GM19395 (cell line): ENCODE data around the gene LRRC3.
"Not testable (repeated sequence)": the region's sequence is repeated elsewhere in the genome, so short reads cannot be mapped to it uniquely, and the experiment has no call there.

Experiments used
- ATAC-seq: cut with Tn5 transposase; IDR thresholded peaks from one replicate; pipeline ENCODE4 v1.9.1; 2021; ENCODE audit warnings: mild to moderate bottlenecking, moderate library complexity; ENCODE audit not compliant: unreplicated experiment

The LRRC3 gene

DNA sequence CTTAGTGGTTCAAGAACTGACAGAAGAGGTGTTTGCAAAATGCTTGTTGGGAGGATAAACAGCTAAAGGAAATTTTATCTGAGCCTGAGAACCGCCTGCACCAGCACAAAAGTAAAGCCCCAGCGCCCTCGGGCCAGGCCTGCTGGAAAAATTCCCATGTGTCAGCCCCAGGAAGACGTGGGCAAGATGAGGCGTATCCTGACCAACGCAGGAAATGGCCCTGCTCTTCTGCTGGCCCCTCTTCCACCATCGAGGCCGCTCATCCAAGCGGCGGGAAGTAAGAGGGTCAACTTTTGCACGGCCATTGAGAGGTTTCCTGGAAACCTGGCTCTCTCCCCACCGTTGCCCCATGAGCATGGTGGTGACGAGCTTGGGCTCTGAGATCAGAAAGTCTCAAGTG is 39.6 kb downstream of the LRRC3 start:
- ATAC-seq: no peak

DNA sequence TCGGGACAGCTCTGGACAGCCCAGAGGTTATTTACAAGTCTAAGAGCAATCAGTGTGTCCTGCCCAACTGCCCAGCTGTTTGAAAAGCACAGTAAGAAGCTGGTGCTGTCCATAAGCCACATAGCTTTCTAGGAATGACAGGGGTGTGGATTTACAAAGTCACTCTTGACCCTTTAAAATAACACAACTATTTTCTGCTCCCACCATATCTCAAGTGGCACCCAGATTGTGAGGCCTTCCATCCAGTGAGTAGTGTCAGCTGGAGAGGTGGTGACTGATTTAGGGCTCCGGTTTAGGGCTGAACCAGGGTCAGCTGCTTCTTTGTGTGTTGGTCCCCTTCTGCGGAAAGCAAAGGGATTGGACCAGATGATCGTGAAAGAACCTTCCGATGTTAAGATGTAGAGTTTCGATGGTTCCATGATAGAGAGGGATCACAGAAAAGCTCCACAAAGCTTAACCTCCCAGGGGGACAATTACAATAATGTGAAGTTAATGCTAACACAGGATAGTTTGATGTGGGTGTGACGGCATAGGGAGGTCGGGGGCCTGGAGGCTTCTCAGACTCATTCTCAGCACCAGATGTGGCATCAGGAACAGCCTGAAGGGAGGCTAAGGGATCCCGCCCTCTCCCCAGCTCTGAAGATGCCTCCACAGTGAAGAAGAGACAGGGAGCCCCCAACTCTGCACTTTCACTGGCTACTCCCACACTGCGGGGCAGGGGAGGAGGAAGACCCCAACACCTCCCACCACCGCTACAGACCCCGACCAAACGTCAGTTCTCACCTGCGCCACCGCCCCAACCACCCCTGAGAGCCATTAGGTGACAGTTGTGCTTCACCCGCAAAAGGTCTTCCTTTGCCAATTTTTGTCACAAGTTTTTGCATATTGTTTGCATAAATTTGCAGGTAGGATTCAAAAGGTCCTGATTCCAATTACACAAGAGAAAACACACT is 40.6 kb downstream of the LRRC3 start:
- no peak for ATAC-seq

DNA sequence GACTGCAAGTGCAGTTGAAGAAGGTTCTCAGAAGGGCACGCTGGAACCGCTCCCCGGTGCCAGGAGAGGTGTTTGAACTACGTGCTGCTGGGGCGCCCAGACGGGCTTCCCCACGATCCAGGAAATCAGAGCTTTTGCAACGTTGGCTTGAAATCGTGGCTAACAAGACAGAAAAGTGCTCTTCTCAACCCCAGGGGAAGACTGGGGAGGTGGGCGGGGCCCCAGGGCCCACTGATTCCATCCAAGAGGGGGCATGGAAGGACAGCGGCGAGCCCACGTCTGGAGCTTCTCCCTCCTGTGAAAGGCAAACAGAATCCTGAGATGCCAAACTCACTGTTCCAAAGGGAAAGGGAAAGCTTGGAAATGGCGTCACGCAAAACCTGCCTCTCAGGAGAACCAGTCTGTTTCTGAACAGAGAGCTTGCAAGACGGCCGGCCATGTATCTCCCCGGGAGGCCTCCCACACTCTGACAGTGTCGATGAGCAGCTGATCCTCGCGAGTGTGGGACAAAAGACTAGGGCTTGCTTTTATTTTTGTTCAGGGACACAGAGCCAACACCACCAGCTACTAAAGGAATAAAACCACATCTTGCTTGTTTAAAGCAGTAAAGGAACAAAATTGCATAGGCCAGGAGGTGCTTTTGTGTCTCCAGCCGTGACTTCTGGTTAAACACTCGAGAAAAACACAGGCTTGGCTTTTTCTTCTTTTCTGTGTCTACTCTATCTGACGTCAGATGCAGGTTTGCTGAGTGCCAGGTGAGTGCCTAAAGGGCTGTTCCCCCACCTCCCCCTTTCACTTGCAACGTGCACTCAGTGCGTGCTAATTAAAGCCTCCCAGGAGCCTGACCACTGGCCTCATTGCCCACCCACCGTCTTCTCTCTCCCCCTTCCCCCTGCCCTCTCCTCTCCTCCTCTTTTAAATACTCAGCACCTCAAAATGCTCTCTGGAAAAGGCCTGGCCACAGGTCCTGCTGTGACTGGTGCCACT is 41.5 kb downstream of the LRRC3 start:
- ATAC-seq: no peak

- no peak for ATAC-seq
Measured at GRCh38 chr21:44497703-44498126, 42.4 kb downstream of the LRRC3 start.

GRCh38 chr21:44498280-44499210 is 43.2 kb downstream of the LRRC3 start:
- ATAC-seq: no peak

- no peak for ATAC-seq
Measured at GRCh38 chr21:44499211-44499560, 43.9 kb downstream of the LRRC3 start.

DNA sequence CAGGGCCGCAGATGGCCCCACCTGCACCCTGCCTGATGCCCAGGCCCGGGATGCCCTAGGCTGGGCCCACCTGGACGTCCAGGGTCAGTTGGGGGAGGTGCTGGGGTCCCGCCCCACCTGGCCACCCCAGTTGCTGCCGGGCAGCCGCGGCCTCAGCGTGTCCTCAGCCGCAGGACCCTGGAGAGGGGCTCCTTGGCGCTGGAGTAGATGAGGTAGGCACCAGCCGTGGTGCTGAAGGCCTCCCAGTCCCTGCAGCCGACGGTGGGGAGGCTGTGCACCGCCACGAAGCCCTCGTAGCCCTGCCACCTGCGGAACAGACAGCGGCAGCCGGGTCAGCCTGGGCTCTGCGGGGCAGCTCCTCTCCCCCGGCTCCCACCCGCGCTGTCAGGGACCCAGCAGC is 44.3 kb downstream of the LRRC3 start:
- ATAC-seq: no peak

GRCh38 chr21:44500111-44500510 is 44.8 kb downstream of the LRRC3 start:
- ATAC-seq: no peak

- ATAC-seq: no peak
Measured at GRCh38 chr21:44502171-44502958, 47.1 kb downstream of the LRRC3 start.

DNA sequence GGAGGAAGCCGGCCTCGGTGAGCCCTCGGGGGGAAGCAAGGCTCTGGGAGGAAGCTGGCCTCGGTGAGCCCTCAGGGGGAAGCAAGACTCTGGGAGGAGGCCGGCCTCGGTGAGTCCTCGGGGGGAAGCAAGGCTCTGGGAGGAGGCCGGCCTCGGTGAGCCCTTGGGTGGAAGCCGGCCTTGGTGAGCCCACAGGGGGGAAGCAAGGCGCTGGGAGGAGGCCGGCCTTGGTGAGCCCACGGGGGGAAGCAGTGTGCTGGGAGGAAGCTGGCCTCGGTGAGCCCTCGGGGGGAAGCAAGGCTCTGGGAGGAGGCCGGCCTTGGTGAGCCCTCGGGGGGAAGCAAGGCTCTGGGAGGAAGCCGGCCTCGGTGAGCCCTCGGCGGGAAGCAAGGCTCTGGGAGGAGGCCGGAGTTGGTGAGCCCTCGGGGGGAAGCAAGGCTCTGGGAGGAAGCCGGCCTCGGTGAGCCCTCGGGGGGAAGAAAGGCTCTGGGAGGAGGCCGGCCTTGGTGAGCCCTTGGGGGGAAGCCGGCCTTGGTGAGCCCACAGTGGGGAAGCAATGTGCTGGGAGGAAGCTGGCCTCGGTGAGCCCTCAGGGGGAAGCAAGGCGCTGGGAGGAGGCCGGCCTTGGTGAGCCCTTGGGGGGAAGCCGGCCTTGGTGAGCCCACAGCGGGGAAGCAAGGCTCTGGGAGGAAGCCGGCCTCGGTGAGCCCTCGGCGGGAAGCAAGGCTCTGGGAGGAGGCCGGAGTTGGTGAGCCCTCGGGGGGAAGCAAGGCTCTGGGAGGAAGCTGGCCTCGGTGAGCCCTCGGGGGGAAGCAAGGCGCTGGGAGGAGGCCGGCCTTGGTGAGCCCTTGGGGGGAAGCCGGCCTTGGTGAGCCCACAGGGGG is 47.9 kb downstream of the LRRC3 start:
- not testable (repeated sequence) for ATAC-seq

- ATAC-seq: no peak
Measured at GRCh38 chr21:44503901-44504399, 48.6 kb downstream of the LRRC3 start.

DNA sequence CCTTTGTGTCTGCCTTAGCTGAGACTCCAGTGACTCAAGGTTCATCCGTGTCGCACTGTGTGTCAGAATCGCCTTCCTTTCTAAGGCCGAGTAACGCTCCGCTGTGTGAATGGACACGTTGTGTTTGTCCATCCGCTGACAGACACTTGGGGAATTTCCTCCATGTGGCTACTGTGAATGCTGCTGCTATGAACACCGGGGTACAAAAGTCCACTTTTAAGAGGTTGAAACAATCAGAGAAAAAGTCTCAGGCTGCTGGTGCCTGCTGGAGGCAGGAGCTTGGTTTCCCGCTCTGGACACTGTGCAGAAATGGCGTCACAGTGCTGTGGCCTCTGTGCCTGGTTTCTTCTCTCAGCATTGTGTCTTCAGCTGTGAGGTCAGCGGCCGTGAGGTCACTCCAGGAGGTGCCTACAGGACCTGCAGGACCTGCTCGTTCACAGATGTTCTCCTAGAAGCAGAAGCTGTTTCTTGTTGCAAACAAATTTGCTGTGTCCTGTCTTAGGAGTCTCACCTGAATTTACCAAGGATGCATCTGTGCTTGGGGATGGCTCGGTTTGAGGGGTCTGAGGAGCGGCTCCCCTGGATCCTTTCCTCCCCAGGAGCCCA is 50.5 kb downstream of the LRRC3 start:
- no peak for ATAC-seq

- no peak for ATAC-seq
Measured at GRCh38 chr21:44506279-44507255, 51.3 kb downstream of the LRRC3 start.

DNA sequence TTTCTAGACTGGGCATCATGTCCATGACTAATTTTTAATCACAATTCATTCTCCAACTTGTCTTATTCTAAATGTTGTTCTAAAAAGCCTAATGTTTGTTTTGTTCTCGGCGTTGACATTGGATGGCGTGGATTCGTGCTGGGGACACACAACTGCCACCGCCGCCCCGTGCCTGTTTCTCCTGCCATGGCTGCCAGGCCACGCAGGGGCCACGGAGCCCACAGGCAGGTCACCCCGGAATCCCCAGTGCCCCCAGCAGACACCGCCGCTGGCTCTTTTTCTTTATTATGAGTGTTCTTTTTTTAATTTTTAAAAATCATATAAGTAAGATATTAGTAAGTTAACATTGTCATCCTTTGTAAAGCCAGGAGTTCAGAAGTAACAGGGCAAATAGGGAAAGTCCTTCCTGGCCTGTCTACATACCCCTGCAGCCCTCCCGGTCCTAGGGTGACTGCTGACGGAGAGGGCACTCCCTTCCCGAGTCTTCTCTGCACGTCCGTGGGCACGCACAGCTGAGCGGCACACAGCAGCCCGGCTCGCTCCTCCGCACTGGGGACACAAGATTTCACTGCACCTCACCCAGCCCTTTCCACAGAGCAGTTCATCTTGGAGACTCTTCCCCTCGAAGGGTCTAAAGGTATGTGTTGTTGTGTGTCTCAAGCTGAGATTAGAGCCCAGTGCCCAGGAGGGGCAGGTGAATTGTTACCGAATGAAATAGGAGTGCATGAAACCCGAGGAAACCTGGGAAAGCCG is 52.5 kb downstream of the LRRC3 start:
- no peak for ATAC-seq

- no peak for ATAC-seq
Measured at GRCh38 chr21:44508426-44508710, 53.1 kb downstream of the LRRC3 start.

DNA sequence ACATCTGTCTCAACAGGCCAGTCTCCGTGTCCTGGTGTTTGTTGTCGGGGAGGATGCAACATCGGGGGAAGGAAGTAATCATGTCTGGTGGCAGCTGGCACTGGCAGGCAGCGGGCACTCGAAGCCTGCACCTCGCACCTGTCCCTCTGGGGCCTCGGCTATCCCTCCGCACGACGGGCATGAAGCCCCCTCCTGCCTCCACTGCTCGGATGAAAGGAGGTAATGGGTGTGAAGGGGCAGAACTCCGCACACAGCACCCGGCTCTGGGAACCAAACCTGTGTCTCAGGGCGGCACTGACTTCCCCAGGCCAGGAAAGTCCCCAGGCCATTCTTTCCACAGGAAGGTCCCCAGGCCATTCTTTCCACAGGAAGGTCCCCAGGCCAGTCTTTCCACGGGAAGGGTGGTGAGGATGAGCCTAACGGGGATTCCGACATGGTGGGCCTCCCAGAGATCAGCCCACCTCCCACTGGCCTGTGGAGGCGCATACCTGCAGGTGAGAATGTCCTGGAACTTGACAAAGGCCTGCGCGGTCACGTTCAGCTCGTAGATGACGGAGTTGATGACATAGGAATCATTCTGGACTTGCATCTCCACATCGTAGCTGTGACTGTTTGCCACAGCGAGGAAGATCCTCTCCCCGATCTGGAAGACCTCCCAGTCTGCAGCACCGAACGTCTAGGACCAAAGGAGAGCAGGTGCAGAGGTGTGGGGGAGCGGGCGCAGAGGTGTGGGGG is 53.6 kb downstream of the LRRC3 start:
- no peak for ATAC-seq
